ENCODE data around the gene BRD3OS.

GRCh38 chr9:133982971-133983720 lies 42.1 kb upstream of the BRD3OS start:
- TF ChIP-seq CEBPB (IDR thresholded peaks at IDR 0.05) (no peak), MAX (IDR thresholded peaks at IDR 0.05) (no peak), TEAD4 (IDR thresholded peaks at IDR 0.05) (no peak), TAF1 (IDR thresholded peaks at IDR 0.05; ENCODE audit: low read depth) (no peak), RAD21 (IDR thresholded peaks at IDR 0.05; ENCODE audit: low read depth) (no peak), CREB1 (IDR thresholded peaks at IDR 0.05; ENCODE audit: low read depth) (no peak), REST (IDR thresholded peaks at IDR 0.05; ENCODE audit: low read depth) (no peak), FOXM1 (IDR thresholded peaks at IDR 0.05; ENCODE audit: borderline replicate concordance, low read depth) (no peak), USF1 (IDR thresholded peaks at IDR 0.05) (no peak), EGR1 (IDR thresholded peaks at IDR 0.05) (no peak), NFIC (IDR thresholded peaks at IDR 0.05) (no peak)

Data from Ishikawa (cell line).